Tibial nerve (tissue), 4 donors: ENCODE data around the gene MLANA.

Experiments
- CTCF ChIP-seq, 5 experiments: fragments of 200-600 bp in 3 of 5; fragments of 450-650 bp in 2 of 5; sonication (generic) in 3 of 5; IDR thresholded peaks; one replicate each; pipeline ENCODE4 v1.5.1; 2016 to 2019; ENCODE audit warnings: antibody characterized with exemption in 5 of 5, mild to moderate bottlenecking in 3 of 5, moderate library complexity in 2 of 5
- EP300 ChIP-seq, 2 donors: sonication (generic); formaldehyde crosslinking; IDR thresholded peaks; one replicate each; pipeline ENCODE4 v1.6.1; 2017; ENCODE audit warnings: antibody characterized with exemption in 2 of 2, mild to moderate bottlenecking in 1 of 2
- POLR2A ChIP-seq, 2 donors: fragments of 450-650 bp; IDR thresholded peaks; one replicate each; pipeline ENCODE4 v1.6.1; 2017; ENCODE audit warnings: antibody characterized with exemption in 2 of 2, mild to moderate bottlenecking in 2 of 2, moderate library complexity in 2 of 2

- no peak for TF ChIP-seq CTCF (IDR thresholded peaks at IDR 0.05)
- no peak for TF ChIP-seq EP300 (IDR thresholded peaks at IDR 0.05)
- TF ChIP-seq POLR2A (IDR thresholded peaks at IDR 0.05): no peak
Observed at GRCh38 chr9:5908918-5909317, 18.2 kb downstream of the MLANA start.
